GM23338 (cell line): ENCODE measurements around the gene JMJD7. TPM values are rescaled to one million over a fixed set of nuclear protein-coding genes. Genes with fewer than 3 reads are reported as not detected.

Source experiments
- CTCF ChIP-seq, 2 experiments: fragments of 200-600 bp in 1 of 2; sonication (generic) in 1 of 2; conservative IDR thresholded peaks; 2 replicates each; pipeline versions ENCODE4 v1.5.1 to v1.6.1; 2016 to 2017; ENCODE audit warnings: antibody characterized with exemption in 2 of 2, low read depth in 2 of 2, mild to moderate bottlenecking in 2 of 2, moderate library complexity in 1 of 2
- NANOG ChIP-seq: IDR thresholded peaks from 2 replicates; pipeline ENCODE4 v1.6.1; 2016; ENCODE audit warnings: antibody characterized with exemption, borderline replicate concordance
- ZNF331 ChIP-seq: fragments of 250-450 bp; sonication (Bioruptor Pico); IDR thresholded peaks from 2 replicates; pipeline ENCODE4 v1.5.0; 2020; ENCODE audit warnings: low read depth, mild to moderate bottlenecking, moderate library complexity
- microRNA-seq: library from miRNA; unstranded; fragments of <30 nt; microRNA quantifications from one replicate; pipeline ENCODE4, GENCODE V29; 2017
- polyA plus RNA-seq: library from polyadenylated mRNA; unstranded; fragments of >200 nt; fragmentation: Nextera tagmentation; extraction: Ambion mirVana; gene quantifications from 2 replicates; pipeline ENCODE4 v1.2.1, GENCODE V29; 2016
- small RNA-seq: library from RNA; depleted of rRNA; stranded (forward); fragments of <200 nt; gene quantifications from one replicate; pipeline ENCODE3, GENCODE V24; 2014; ENCODE audit warnings: low replicate concordance
- total RNA-seq: library from RNA; depleted of rRNA; stranded (reverse); fragments of >200 nt; shearing (Covaris generic); gene quantifications from 2 replicates; pipeline ENCODE4 v1.2.3, GENCODE V29; 2014; rRNA removed

The JMJD7 gene
- total and polyA plus RNA-seq, 2 experiments from 2014 or later = 8.5 to 9.2 TPM

GRCh38 chr15:41887161-41887560 lies 59.3 kb downstream of the JMJD7 start (continued):
- TF ChIP-seq CTCF (conservative IDR thresholded peaks at IDR 0.05; ENCODE audit: low read depth in 2 of 2) = no peak
- TF ChIP-seq ZNF331 (CRISPR knock-in tag) = no peak
- no peak for TF ChIP-seq NANOG

Small RNA genes within 50 kb of the gene (microRNA-seq; reads per million reads assigned to microRNA genes)
- not detected for gene MIR4310

Small RNA genes within 50 kb of the gene (small RNA-seq; reads per million reads assigned to genes)
- 0.07 reads per million for gene JMJD7-PLA2G4B
- not detected for gene MIR4310
- gene RNA5SP393 = not detected

Other genes starting within 250 kb of the JMJD7 start
- 58.9 and 69.6 TPM in 2 replicates for gene MGA, start 167.7 kb upstream of the JMJD7 start, total RNA-seq
- gene MGA, start 167.7 kb upstream of the JMJD7 start, polyA plus RNA-seq = 37.7 and 42.6 TPM in 2 replicates
- 8.9 and 10.2 TPM in 2 replicates for gene MAPKBP1, start 53.6 kb upstream of the JMJD7 start, total RNA-seq
- 1.9 and 2.7 TPM in 2 replicates for gene MAPKBP1, start 53.6 kb upstream of the JMJD7 start, polyA plus RNA-seq
- 3.4 and 4.4 TPM in 2 replicates for gene PLA2G4B, start 10.8 kb downstream of the JMJD7 start, total RNA-seq
- gene PLA2G4B, start 10.8 kb downstream of the JMJD7 start, polyA plus RNA-seq = 9.5 and 9.6 TPM in 2 replicates
- 1.0 and 1.1 TPM in 2 replicates for gene SPTBN5, start 66.0 kb downstream of the JMJD7 start, total RNA-seq
- gene SPTBN5, start 66.0 kb downstream of the JMJD7 start, polyA plus RNA-seq = 0.31 and 0.57 TPM in 2 replicates
- gene EHD4, start 144.5 kb downstream of the JMJD7 start, total RNA-seq = 30.6 and 31.0 TPM in 2 replicates
- 11.2 and 13.0 TPM in 2 replicates for gene EHD4, start 144.5 kb downstream of the JMJD7 start, polyA plus RNA-seq
- gene PLA2G4E, start 192.9 kb downstream of the JMJD7 start, total RNA-seq = not detected in 2 replicates
- gene PLA2G4E, start 192.9 kb downstream of the JMJD7 start, polyA plus RNA-seq = not detected in 2 replicates